ENCODE results near the gene HK1. TPM values are rescaled to one million over a fixed set of nuclear protein-coding genes. Genes with fewer than 3 reads are reported as not detected.

Gene HK1
- total and polyA plus RNA-seq, 2 donors (not counting 1 experiment from before 2014, with no cell fraction given), result 24.7 to 40.8 TPM

DNA sequence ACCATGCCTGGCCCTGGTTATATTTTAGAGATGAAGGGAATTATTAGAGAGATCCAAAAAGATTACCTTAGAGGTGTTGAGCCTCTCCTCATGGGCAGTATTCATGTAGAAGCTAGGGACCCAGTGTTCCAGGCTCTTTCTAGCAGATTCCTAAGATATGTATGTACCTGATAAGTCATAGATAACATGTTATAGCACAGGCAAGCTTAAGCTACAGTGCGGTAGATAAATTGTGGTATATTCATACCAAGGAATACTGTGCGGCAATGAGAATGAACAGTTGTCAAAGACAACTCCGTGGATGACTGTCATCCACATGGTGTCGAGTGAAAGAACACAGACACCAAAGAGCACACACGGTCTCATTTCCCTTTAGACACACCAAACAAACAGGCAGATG lies 85.4 kb downstream of the HK1 start:
- Histone ChIP-seq H3K4me3 (ENCODE audit: control extremely low read depth in 1 of 5, extremely low read depth in 1 of 5, insufficient read depth in 1 of 5, low read depth in 2 of 5, low read length in 4 of 5) (no peak overlapping the region), H3K9me3 (ENCODE audit: control extremely low read depth in 1 of 3, control insufficient read depth in 2 of 3, insufficient read depth in 1 of 3, low read length in 2 of 3) (no peaks in the 10 kb centered on the region), H2AFZ (ENCODE audit: insufficient read depth, low read depth, low read length, poor library complexity, severe bottlenecking) (no peak overlapping the region), H3K27ac (ENCODE audit: low read length in 2 of 2) (no peak overlapping the region), H3K36me3 (replicated peaks in 1 of 2; ENCODE audit: control extremely low read depth in 1 of 2, control insufficient read depth in 1 of 2, extremely low read depth in 1 of 2, insufficient read depth in 2 of 2, low read length in 1 of 2) (peaks cover 0 to 60% of the 10 kb centered on the region in 2 experiments), H3K9ac (ENCODE audit: low read length) (no peak overlapping the region), H3K4me2 (replicated peaks; ENCODE audit: low read depth, low read length, poor library complexity, severe bottlenecking) (no peak overlapping the region), H4K20me1 (ENCODE audit: control insufficient read depth, insufficient read depth, low read length, poor library complexity, severe bottlenecking) (peaks cover 21% of the 10 kb centered on the region), H3K27me3 (replicated peaks in 1 of 4; ENCODE audit: control extremely low read depth in 1 of 4, control insufficient read depth in 3 of 4, insufficient read depth in 4 of 4, low read length in 3 of 4) (no peaks in the 10 kb centered on the region), H3K4me1 (ENCODE audit: control insufficient read depth in 2 of 2, insufficient read depth in 2 of 2, low read length in 2 of 2) (peaks cover 0 to 13% of the 10 kb centered on the region in 2 donors), H3K79me2 (ENCODE audit: control insufficient read depth, insufficient read depth, low read length) (peaks cover 27% of the 10 kb centered on the region)
- Mint-ChIP-seq H3K4me3 (no peak overlapping the region), H3K27me3 (no peaks in the 10 kb centered on the region), H3K9me3 (ENCODE audit: insufficient read depth) (no peaks in the 10 kb centered on the region), H3K27ac (no peak overlapping the region), H3K4me1 (peaks cover 12% of the 10 kb centered on the region)
- no peak for DNase-seq
- WGBS (ENCODE audit: insufficient coverage), result 100% methylated on average over 3 of the region's 5 CpGs
- intact Hi-C loops (cut with micrococcal nuclease), result no loop called here
- no peak for TF ChIP-seq EZH2 (IDR thresholded peaks at IDR 0.05; ENCODE audit: borderline replicate concordance, insufficient read depth, low read depth, low read length, poor library complexity, severe bottlenecking)
- TF ChIP-seq, protein P1, sequence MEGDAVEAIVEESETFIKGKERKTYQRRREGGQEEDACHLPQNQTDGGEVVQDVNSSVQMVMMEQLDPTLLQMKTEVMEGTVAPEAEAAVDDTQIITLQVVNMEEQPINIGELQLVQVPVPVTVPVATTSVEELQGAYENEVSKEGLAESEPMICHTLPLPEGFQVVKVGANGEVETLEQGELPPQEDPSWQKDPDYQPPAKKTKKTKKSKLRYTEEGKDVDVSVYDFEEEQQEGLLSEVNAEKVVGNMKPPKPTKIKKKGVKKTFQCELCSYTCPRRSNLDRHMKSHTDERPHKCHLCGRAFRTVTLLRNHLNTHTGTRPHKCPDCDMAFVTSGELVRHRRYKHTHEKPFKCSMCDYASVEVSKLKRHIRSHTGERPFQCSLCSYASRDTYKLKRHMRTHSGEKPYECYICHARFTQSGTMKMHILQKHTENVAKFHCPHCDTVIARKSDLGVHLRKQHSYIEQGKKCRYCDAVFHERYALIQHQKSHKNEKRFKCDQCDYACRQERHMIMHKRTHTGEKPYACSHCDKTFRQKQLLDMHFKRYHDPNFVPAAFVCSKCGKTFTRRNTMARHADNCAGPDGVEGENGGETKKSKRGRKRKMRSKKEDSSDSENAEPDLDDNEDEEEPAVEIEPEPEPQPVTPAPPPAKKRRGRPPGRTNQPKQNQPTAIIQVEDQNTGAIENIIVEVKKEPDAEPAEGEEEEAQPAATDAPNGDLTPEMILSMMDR (IDR thresholded peaks at IDR 0.05), result no peak
- CTCF ChIA-PET, result interaction anchor here (1.1 to 1.2 kb wide), 2 partner anchors 29 to 124 kb away, joined by 3 read pairs; no protein-coding TSS in a partner anchor
- POLR2A ChIA-PET, result no interaction called here
- ATAC-seq (ENCODE audit: low read depth), result no peak

DNA sequence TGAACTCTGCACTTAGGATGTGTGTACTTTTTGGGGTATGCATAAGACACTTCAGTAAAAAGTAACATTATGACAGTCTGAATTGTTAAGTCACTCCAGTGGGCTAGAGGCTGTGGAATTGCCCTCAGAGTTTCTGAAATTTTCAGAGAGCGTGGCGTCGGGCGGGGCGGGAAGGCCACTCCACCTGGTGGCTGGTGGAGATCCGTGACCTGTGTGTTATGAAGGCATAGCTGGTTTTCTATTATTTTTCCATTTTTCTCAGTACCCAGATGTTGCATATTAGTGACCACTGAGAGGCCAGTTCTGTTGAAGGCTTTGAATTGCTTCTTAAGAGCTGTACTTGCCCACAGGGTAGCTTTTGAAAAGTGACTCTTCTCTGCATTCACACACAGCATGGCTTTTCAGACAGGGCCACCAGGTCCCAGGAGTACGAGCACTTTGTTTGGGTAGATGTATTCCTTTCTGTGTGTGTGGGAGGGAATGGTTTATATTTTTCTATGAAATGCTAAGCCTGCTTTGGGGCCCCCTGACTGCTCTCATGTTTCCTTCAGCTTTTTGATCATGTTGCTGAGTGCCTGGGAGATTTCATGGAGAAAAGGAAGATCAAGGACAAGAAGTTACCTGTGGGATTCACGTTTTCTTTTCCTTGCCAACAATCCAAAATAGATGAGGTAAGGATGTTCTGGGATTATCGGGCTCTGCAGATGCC lies 86.1 kb downstream of the HK1 start:
- intact Hi-C loops (cut with micrococcal nuclease), result no loop called here
- peaks cover 7% of the 10 kb centered on the region for H3K4me1 Mint-ChIP-seq

More for the DNA sequence above, 86.1 kb downstream of the HK1 start:
- POLR2A ChIA-PET, result no interaction called here
- Histone ChIP-seq H3K4me1 (ENCODE audit: control insufficient read depth in 2 of 2, insufficient read depth in 2 of 2, low read length in 2 of 2) (peaks cover 0 to 7% of the 10 kb centered on the region in 2 donors), H3K9me3 (ENCODE audit: control extremely low read depth in 1 of 3, control insufficient read depth in 2 of 3, insufficient read depth in 1 of 3, low read length in 2 of 3) (no peaks in the 10 kb centered on the region), H2AFZ (ENCODE audit: insufficient read depth, low read depth, low read length, poor library complexity, severe bottlenecking) (no peak overlapping the region), H3K79me2 (ENCODE audit: control insufficient read depth, insufficient read depth, low read length) (peaks cover 19% of the 10 kb centered on the region), H3K36me3 (replicated peaks in 1 of 2; ENCODE audit: control extremely low read depth in 1 of 2, control insufficient read depth in 1 of 2, extremely low read depth in 1 of 2, insufficient read depth in 2 of 2, low read length in 1 of 2) (peaks cover 2 to 67% of the 10 kb centered on the region in 2 experiments), H3K27ac (ENCODE audit: low read length in 2 of 2) (no peak overlapping the region), H4K20me1 (ENCODE audit: control insufficient read depth, insufficient read depth, low read length, poor library complexity, severe bottlenecking) (peaks cover 14% of the 10 kb centered on the region), H3K4me3 (ENCODE audit: control extremely low read depth in 1 of 5, extremely low read depth in 1 of 5, insufficient read depth in 1 of 5, low read depth in 2 of 5, low read length in 4 of 5) (no peak overlapping the region), H3K9ac (ENCODE audit: low read length) (no peak overlapping the region), H3K4me2 (replicated peaks; ENCODE audit: low read depth, low read length, poor library complexity, severe bottlenecking) (no peak overlapping the region), H3K27me3 (replicated peaks in 1 of 4; ENCODE audit: control extremely low read depth in 1 of 4, control insufficient read depth in 3 of 4, insufficient read depth in 4 of 4, low read length in 3 of 4) (no peaks in the 10 kb centered on the region)
- CTCF ChIA-PET, result interaction anchor here (1.1 to 1.2 kb wide), 2 partner anchors 28 to 125 kb away, joined by 3 read pairs; no protein-coding TSS in a partner anchor
- Mint-ChIP-seq H3K4me3 (no peak overlapping the region), H3K27ac (no peak overlapping the region), H3K27me3 (no peaks in the 10 kb centered on the region), H3K9me3 (ENCODE audit: insufficient read depth) (no peaks in the 10 kb centered on the region)
- TF ChIP-seq, protein P1 (IDR thresholded peaks at IDR 0.05), result no peak
- no peak for TF ChIP-seq EZH2 (IDR thresholded peaks at IDR 0.05; ENCODE audit: borderline replicate concordance, insufficient read depth, low read depth, low read length, poor library complexity, severe bottlenecking)
- 100% methylated on average over 1 of the region's 9 CpGs for WGBS (ENCODE audit: insufficient coverage)
- ATAC-seq (ENCODE audit: low read depth) (no peak), DNase-seq (no peak)
